Measurements from ENCODE around the gene USP26.
"Not testable (repeated sequence)": the region's sequence is repeated elsewhere in the genome, so short reads cannot be mapped to it uniquely, and the experiment has no call there.

USP26 gene

GRCh38 chrX:133054761-133055405 lies 42.0 kb downstream of the USP26 start:
- ChIA-PET POLR2A (no interaction called here), CTCF (interaction anchor here (1.2 kb wide), 1 partner anchor 27 kb away, joined by 5 read pairs; no protein-coding TSS in a partner anchor)
- DNase-seq (ENCODE audit: extremely low spot score): no peak
- TF ChIP-seq CTCF (IDR thresholded peaks at IDR 0.05; ENCODE audit: control extremely low read depth, extremely low read depth, low read depth, missing control alignments): no peak

DNA sequence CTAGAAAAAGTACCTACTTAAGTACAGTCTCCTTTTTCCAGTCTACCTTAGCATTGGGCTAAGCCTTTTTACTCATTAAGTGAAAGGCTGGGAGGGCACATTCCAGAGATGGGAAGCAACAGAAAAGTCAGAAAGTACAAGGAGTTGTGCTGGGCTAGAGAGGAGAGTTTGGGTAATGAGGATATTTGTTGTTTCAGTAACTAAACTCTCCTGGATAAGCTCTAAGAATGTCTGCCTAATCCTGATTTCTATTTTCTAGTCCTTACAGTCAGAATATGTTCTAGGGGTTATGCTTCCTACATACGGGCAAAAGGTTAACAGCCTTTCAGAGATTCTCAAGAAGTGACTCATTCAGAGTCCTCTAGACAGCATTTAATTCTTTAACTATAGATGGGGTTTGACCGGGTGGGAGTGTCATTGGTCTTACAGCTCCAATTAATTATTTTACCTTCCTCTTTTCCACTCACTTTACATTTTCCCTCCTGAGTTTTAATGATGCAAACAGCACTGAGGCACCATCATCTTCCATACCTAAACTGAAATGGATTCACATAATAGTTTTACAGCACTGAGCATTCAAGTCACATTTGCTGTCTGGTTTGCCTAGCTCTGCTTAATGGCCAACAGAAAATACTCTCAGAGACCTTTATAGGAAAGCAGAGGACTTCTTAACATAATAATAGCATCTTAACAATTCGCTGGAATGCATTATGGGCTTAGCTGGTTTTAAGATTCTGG lies 42.9 kb downstream of the USP26 start:
- POLR2A ChIA-PET: no interaction called here

GRCh38 chrX:133048751-133049150 lies 48.2 kb downstream of the USP26 start:
- TF ChIP-seq CTCF (IDR thresholded peaks at IDR 0.05; ENCODE audit: control extremely low read depth, extremely low read depth, low read depth, missing control alignments): no peak
- ChIA-PET CTCF (no interaction called here), POLR2A (no interaction called here)
- DNase-seq (ENCODE audit: extremely low spot score): no peak

More for the DNA sequence above, 42.9 kb downstream of the USP26 start:
- TF ChIP-seq CTCF (IDR thresholded peaks at IDR 0.05; ENCODE audit: control extremely low read depth, extremely low read depth, low read depth, missing control alignments): no peak
- no peak for DNase-seq (ENCODE audit: extremely low spot score)
- CTCF ChIA-PET: interaction anchor here (1.2 kb wide), 1 partner anchor 28 kb away, joined by 5 read pairs; no protein-coding TSS in a partner anchor

DNA sequence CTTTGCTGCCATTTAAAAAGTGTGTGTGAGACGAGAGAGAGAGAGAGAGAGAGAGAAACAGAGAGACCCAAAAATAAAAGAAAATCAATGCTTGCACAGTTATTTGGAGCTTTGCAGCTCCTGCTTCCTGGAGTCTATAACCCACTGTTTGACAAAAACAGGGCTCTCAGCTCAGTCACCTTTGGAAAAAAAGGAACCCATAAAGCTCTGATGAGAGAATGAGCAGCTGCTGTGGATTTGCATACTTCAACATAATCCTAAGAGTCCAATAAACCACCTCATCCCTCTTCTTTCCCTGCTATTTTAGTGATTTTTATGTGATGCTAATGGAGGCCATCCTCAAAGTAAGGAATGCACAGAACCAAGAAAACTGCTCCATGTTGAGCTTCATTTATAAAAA lies 50.3 kb downstream of the USP26 start:
- TF ChIP-seq CTCF (IDR thresholded peaks at IDR 0.05; ENCODE audit: control extremely low read depth, extremely low read depth, low read depth, missing control alignments): no peak
- DNase-seq (ENCODE audit: extremely low spot score): no peak
- CTCF ChIA-PET: no interaction called here
- POLR2A ChIA-PET: no interaction called here

GRCh38 chrX:133045986-133046385 lies 50.9 kb downstream of the USP26 start:
- ChIA-PET POLR2A (no interaction called here), CTCF (no interaction called here)
- no peak for TF ChIP-seq CTCF (IDR thresholded peaks at IDR 0.05; ENCODE audit: control extremely low read depth, extremely low read depth, low read depth, missing control alignments)
- no peak for DNase-seq (ENCODE audit: extremely low spot score)

DNA sequence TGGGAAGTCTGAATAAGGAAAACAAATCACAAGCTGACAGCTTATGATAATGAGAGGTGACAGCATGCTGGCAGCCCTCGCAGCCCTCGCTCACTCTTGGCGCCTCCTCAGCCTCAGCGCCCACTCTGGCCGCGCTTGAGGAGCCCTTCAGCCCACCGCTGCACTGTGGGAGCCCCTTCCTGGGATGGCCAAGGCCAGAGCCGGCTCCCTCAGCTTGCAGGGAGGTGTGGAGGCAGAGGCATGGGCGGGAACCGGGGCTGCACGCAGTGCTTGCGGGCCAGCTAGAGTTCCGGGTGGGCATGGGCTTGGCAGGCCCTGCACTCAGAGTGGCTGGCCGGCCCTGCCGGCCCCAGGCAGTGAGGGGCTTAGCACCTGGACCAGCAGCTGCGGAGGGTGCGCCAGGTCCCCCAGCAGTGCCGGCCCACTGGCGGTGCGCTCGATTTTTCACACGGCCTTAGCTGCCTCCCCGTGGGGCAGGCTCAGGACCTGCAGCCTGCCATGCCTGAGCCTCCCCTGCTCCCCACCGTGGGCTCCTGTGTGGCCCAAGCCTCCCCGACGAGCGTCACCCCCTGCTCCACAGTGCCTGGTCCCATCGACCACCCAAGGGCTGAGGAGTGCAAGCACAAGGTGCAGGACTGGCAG lies 52.6 kb downstream of the USP26 start:
- CTCF ChIA-PET; POLR2A ChIA-PET; DNase-seq (ENCODE audit: extremely low spot score): not testable (repeated sequence)

GRCh38 chrX:133042260-133042659 lies 54.6 kb downstream of the USP26 start:
- POLR2A ChIA-PET: no interaction called here
- DNase-seq (ENCODE audit: extremely low spot score): no peak
- CTCF ChIA-PET: no interaction called here
- no peak for TF ChIP-seq CTCF (IDR thresholded peaks at IDR 0.05; ENCODE audit: control extremely low read depth, extremely low read depth, low read depth, missing control alignments)
